Measurements from ENCODE around the gene ANKRD13B.

GRCh38 chr17:29591146-29591736 lies 1.7 kb upstream of the ANKRD13B start:
- TF ChIP-seq CTCF (IDR thresholded peaks at IDR 0.05) (no peak), SP1 (CRISPR knock-in tag; conservative IDR thresholded peaks at IDR 0.05) (no peak; the same call in none of the 2 replicates), CREB1 (CRISPR knock-in tag; IDR thresholded peaks at IDR 0.05) (no peak), FOXP4 (CRISPR knock-in tag; IDR thresholded peaks at IDR 0.05) (0 out of 2 replicates have a peak, but pooled peaks have one; percentile 49), USF1 (CRISPR knock-in tag; IDR thresholded peaks at IDR 0.05) (peak; percentile 20; the same call in 1 of the 2 replicates), MAX (CRISPR knock-in tag; IDR thresholded peaks at IDR 0.05) (peak; percentile 84; the same call in 1 of the 2 replicates)

Data from WTC11 (cell line).